GM19193 (cell line): ENCODE measurements around the gene ENOSF1.

Experiments
- POLR2A ChIP-seq: IDR thresholded peaks from 4 replicates; pipeline ENCODE4 v1.6.1; 2011; ENCODE audit not compliant: insufficient read depth, insufficient read length; ENCODE audit errors: extremely low read depth

Gene ENOSF1

DNA sequence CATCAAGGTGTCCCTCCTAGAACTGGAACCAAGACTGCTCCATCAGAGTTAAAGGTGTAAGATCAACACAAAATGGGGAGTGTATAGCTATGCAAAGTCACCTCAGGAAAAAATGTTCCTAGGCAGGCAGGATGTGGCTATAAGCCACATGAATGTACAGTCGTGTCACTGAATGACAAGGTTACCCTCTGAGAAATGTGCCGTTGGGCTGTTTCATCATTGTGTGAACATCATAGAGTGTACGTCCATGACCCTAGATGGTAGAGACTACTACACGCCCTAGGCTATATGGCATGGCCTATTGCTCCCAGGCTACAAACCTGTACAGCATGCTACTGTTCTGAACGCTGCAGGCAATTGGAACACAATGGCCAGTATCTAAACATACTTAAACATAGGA is 30.4 kb downstream of the ENOSF1 start:
- no peak for TF ChIP-seq POLR2A

DNA sequence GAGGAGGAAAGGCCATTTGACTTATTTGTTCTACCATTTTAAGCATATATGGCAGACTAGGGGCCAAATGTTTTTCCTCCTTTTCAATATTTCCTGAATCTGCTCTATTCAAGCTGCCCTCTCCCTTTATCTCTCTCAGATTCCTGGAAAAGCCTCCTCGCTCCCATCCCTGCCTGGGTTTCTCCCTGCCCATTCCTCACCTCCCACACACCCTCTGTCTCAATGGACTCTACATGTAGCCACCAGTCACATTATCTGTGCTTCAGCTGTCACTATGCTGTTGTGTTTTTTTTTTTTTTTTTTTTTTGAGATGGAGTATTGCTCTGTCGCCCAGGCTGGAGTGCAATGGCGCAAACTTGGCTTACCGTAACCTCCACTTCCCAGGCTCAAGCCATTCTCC is 32.0 kb downstream of the ENOSF1 start:
- no peak for TF ChIP-seq POLR2A

DNA sequence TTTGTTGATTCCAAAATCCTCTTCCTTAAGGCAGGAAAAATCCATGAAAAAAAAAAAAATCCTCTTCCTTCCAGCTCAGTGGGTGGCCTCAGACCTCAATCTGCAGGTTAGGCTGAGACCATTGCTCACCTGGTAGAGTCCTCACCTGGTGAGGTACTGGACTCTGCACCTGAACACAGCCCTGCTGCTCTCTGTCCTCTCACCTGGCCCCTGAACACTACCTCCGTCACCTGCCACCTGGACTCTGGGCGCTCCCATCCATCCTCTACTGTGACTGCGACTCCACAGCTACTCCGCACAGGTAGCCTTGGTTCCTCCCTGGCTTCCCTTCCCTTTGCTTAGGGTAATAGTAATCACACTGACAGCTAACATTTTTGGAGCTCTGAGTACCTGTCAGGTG is 32.9 kb downstream of the ENOSF1 start:
- no peak for TF ChIP-seq POLR2A

GRCh38 chr18:678482-679182 is 33.8 kb downstream of the ENOSF1 start:
- no peak for TF ChIP-seq POLR2A

GRCh38 chr18:677951-678381 is 34.5 kb downstream of the ENOSF1 start:
- TF ChIP-seq POLR2A: no peak

DNA sequence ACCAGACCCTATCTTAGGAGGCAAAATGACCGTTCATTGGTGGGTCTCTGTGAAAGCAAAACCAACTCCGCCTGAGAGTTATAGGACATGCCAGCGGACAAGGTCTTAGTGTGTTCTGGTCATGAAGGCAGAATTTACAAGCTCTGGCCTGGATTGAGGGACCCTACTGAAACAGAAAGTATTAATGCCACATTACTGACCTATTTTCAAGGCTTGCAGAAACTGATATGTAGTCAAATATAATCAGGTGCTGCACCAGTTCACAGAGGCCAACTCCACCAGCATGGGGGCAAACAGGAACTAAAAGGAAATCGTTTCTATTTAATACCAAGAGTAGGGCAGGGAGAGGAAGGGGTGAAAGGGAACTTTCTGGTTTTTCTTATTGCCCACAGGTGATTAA is 35.3 kb downstream of the ENOSF1 start:
- TF ChIP-seq POLR2A: no peak

DNA sequence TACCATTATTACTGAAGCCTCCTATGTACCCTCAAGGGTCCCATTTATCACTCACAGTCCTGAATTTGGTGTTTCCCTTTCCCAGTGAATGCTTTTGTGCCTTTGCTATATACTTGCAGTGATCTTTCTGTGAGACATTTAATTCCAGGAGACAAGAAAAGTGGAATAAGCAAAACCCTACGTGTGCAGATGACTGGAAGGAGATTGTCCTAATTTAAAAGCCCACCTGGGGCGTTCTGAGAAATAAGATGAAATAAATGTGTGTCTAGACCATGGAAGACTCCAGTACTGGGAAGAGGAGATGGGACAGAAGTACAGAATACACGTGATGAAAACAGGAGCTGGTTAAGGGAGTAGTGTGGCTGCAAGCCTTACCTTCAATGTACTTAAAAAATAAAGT is 35.7 kb downstream of the ENOSF1 start:
- no peak for TF ChIP-seq POLR2A

DNA sequence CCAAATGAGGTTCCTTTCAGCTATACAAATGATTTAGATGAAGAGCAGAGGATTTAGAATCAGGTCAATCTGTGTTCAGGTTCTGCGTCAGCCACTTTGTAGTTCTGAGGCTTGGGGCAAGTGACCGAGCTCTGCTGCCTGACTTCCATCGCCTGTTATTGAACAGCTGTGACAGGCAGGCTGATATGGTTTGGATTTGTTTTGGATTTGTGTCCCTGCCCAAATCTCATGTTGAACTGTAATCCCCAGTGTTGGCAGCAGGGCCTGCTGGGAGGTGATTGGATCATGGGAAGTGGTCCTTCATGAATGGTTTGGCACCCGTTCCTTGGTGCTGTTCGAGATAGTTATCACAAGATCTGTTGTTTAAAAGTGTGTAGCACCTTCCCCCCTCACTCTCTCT is 36.4 kb downstream of the ENOSF1 start:
- TF ChIP-seq POLR2A: no peak

DNA sequence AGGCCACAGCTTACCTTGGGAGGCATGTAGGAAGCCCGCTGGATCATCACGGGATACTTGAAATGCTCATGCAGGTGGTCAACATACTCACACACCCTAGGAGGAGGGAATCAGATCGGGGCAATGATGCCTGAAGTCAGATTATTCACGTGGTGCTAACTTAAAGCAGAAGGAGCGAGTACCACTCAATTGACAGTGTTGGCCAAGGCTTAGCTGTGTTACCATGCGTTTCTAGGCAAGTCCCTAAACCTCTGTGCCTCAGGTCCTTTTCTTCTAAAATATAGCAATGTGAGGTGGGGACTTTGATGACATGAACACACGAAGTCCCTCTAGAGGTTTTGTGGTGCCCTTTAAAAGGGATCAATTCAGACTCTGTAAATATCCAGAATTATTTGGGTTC is 37.1 kb downstream of the ENOSF1 start:
- no peak for TF ChIP-seq POLR2A

GRCh38 chr18:673769-674168 is 38.7 kb downstream of the ENOSF1 start:
- no peak for TF ChIP-seq POLR2A

DNA sequence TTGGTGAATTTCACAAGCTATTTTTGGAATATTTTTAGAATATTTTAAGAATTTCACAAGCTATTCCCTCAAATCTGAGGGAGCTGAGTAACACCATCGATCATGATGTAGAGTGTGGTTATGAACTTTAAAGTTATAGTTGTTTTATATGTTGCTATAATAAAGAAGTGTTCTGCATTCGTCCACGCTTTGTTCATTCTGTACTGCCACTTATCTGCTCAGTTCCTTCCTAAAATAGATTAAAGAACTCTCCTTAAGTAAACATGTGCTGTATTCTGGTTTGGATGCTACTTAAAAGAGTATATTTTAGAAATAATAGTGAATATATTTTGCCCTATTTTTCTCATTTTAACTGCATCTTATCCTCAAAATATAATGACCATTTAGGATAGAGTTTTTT is 39.1 kb downstream of the ENOSF1 start:
- TF ChIP-seq POLR2A: no peak

GRCh38 chr18:671405-671804 is 41.0 kb downstream of the ENOSF1 start:
- no peak for TF ChIP-seq POLR2A

DNA sequence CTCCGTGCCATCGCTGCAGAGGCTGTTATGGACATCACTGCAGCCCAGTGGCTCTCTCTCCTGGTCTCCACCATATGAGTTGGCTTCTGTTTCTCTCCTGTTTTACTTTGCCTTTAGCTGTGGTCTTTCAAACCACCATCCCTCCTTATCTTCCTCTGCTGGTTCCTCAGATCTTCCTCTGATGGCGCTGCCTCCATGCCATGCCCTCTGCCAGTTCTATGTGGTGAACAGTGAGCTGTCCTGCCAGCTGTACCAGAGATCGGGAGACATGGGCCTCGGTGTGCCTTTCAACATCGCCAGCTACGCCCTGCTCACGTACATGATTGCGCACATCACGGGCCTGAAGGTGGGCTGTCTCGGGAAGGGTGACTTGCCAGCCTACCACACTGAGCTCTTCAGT is 41.9 kb downstream of the ENOSF1 start:
- TF ChIP-seq POLR2A: no peak

DNA sequence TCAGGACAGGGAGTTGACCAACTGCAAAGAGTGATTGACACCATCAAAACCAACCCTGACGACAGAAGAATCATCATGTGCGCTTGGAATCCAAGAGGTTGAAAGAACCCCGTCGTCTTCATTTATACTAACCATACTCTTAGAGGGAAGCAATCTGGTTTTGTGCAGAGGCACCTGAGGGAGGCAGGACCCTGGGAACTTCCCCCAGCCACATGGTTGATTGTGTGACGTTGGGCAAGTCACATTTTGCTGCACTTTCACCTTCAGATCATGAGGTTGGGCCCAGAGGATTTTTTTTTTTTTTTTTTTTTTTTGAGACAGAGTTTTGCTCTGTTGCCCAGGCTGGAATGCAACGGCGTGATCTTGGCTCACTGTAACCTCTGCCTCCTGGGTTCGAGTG is 43.4 kb downstream of the ENOSF1 start:
- TF ChIP-seq POLR2A: no peak

GRCh38 chr18:668260-668659 is 44.2 kb downstream of the ENOSF1 start:
- no peak for TF ChIP-seq POLR2A

DNA sequence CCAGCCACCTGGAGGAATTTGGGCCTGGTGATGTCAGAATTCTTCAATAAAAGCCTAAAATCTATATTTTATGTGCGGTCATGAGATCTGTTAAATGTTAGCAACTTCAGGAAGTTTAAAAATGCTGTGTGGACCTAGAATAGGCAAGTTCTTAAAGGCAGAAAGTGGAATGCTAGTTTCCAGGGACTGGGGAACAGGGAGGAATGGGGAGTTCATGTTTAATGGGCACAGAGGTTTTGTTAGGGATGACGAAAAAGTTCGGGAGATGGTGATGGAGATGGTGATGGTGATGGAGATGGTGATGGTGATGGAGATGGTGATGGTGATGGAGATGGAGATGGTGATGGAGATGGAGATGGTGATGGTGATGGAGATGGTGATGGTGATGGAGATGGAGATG is 45.8 kb downstream of the ENOSF1 start:
- TF ChIP-seq POLR2A: no peak

DNA sequence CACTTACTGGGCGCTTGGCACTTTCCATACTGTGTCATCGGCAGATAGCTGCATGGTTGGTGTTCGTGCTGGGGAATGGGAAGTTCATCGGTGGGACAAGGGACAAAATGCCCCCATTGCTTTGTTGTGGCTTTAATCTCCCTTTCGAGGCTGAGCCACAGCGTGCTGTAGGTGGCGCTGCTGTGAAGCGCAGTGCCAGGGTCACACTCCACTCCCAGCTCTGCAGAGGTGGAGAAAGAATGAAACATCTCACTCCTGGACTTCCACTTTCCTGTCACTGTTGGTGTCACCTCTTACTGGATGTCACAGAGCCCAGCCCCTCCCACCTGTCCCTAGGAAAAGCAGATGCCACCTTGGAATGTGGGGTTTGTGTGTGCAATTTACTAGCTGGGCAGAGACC is 46.3 kb downstream of the ENOSF1 start:
- no peak for TF ChIP-seq POLR2A

DNA sequence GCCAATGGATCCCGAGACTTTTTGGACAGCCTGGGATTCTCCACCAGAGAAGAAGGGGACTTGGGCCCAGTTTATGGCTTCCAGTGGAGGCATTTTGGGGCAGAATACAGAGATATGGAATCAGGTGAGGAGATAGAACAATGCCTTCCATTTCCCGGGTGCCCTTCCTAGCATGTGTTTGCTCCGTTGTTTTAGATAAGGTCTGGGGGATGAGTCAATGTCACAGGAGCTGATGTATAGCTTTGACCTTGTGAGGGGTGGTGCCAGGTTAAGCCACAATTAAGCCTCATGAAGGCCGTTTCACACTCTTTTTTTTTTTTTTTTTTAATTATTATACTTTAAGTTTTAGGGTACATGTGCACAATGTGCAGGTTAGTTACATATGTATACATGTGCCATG is 50.2 kb downstream of the ENOSF1 start:
- TF ChIP-seq POLR2A: no peak

- no peak for TF ChIP-seq POLR2A
Measured at GRCh38 chr18:659597-659996, 52.8 kb downstream of the ENOSF1 start.
